Activated B cell treated with CpG ODN at 0.5 μM for 24 hours (primary cell): ENCODE results near the gene SLC2A4RG. TPM values are rescaled to one million over a fixed set of nuclear protein-coding genes. Genes with fewer than 3 reads are reported as not detected.

Experiments
- ATAC-seq: fragments of 200-7000 bp; cut with Tn5 transposase; one replicate; pipeline ENCODE4 v1.10.0; 2021; ENCODE audit warnings: low read depth, mild to moderate bottlenecking, moderate library complexity
- CTCF ChIA-PET: fragments of 350-600 bp; sonication (Branson Sonifier 250); formaldehyde crosslinking; loops from one replicate; lab custom pipeline; 2021; ENCODE audit warnings: antibody characterized with exemption; lab: Charles Lee
- POLR2A ChIA-PET: fragments of 350-600 bp; sonication (Branson Sonifier 250); formaldehyde crosslinking; loops from one replicate; lab custom pipeline; 2021; ENCODE audit warnings: antibody characterized with exemption; lab: Charles Lee
- DNase-seq: peaks from one replicate; pipeline ENCODE4 v3.0.0; 2022
- H3K27ac Mint-ChIP-seq: one replicate; pipeline ENCODE4 v1.8.0; 2020; ENCODE audit warnings: mixed read lengths
- H3K27me3 Mint-ChIP-seq: one replicate; pipeline ENCODE4 v1.8.0; 2021; ENCODE audit warnings: mixed read lengths
- H3K36me3 Mint-ChIP-seq: one replicate; pipeline ENCODE4 v1.8.0; 2021; ENCODE audit warnings: low read depth, mixed read lengths
- H3K4me1 Mint-ChIP-seq: one replicate; pipeline ENCODE4 v1.8.0; 2021; ENCODE audit warnings: mixed read lengths
- H3K4me3 Mint-ChIP-seq: one replicate; pipeline ENCODE4 v1.8.0; 2020; ENCODE audit warnings: mild to moderate bottlenecking, mixed read lengths
- H3K9me3 Mint-ChIP-seq: one replicate; pipeline ENCODE4 v1.8.0; 2020; ENCODE audit warnings: mixed read lengths
- CTCF ChIP-seq: fragments of 200-600 bp; IDR thresholded peaks from one replicate; pipeline ENCODE4 v1.8.0; 2022; ENCODE audit warnings: antibody characterized with exemption, mild to moderate bottlenecking
- intact Hi-C: fragments of 100-400 bp; cut with micrococcal nuclease; formaldehyde crosslinking; loops from one replicate; pipeline ENCODE4 v1.15.1; 2024
- total RNA-seq: library from RNA; stranded (reverse); gene quantifications from 2 replicates; pipeline ENCODE4 v1.2.3, GENCODE V29; 2022

SLC2A4RG gene
- total RNA-seq, 1 donor from 2014 or later: 28.1 TPM

- Mint-ChIP-seq H3K36me3 (peaks cover 30% of the 10 kb centered on the region), H3K4me1 (peaks cover 28% of the 10 kb centered on the region), H3K9me3 (no peaks in the 10 kb centered on the region), H3K4me3 (no peak overlapping the region), H3K27ac (no peak overlapping the region), H3K27me3 (no peaks in the 10 kb centered on the region)
- ChIA-PET CTCF (no interaction called here), POLR2A (no interaction called here)
- ATAC-seq: no peak
- intact Hi-C loops: loop anchor here (10.0 kb wide), 1 partner anchor 78 kb away; the partner anchor contains the start of genes RTEL1 and STMN3
- no peak for DNase-seq
- no peak for TF ChIP-seq CTCF
Observed at GRCh38 chr20:63733117-63733516, 6.5 kb upstream of the SLC2A4RG start.

GRCh38 chr20:63733579-63734081 is 5.9 kb upstream of the SLC2A4RG start:
- Mint-ChIP-seq H3K4me3 (no peak overlapping the region), H3K9me3 (no peaks in the 10 kb centered on the region), H3K27ac (no peak overlapping the region), H3K4me1 (peaks cover 28% of the 10 kb centered on the region), H3K36me3 (peaks cover 29% of the 10 kb centered on the region), H3K27me3 (no peaks in the 10 kb centered on the region)
- POLR2A ChIA-PET: no interaction called here
- intact Hi-C loops: loop anchor here (10.0 kb wide), 1 partner anchor 79 kb away; the partner anchor contains the start of genes RTEL1 and STMN3
- DNase-seq (no peak), ATAC-seq (no peak)
- CTCF ChIA-PET: no interaction called here
- TF ChIP-seq CTCF: no peak

- ChIA-PET CTCF (no interaction called here), POLR2A (interaction anchor here (0.6 kb wide), 1 partner anchor 93 kb away, joined by 4 read pairs; no protein-coding TSS in a partner anchor)
- Mint-ChIP-seq H3K4me1 (peaks cover 28% of the 10 kb centered on the region), H3K27ac (no peak overlapping the region), H3K36me3 (peaks cover 27% of the 10 kb centered on the region), H3K4me3 (no peak overlapping the region), H3K9me3 (no peaks in the 10 kb centered on the region), H3K27me3 (no peaks in the 10 kb centered on the region)
- ATAC-seq (no peak), DNase-seq (no peak)
- intact Hi-C loops: loop anchor here (10.0 kb wide), 1 partner anchor 80 kb away; the partner anchor contains the start of genes RTEL1 and STMN3
- TF ChIP-seq CTCF: no peak
Observed at GRCh38 chr20:63734111-63734945, 5.2 kb upstream of the SLC2A4RG start.

- no peak overlapping the region for H3K4me3 Mint-ChIP-seq
Observed at GRCh38 chr20:63734946-63735858, 4.4 kb upstream of the SLC2A4RG start.

More at GRCh38 chr20:63734946-63735858, 4.4 kb upstream of the SLC2A4RG start:
- H3K9me3 Mint-ChIP-seq: no peaks in the 10 kb centered on the region
- peaks cover 23% of the 10 kb centered on the region for H3K36me3 Mint-ChIP-seq
- ChIA-PET CTCF (no interaction called here), POLR2A (interaction anchor here (0.9 to 3.0 kb wide), 4 partner anchors 27 to 161 kb away, joined by 3 to 36 read pairs (median 7); partner anchors contain the start of genes ARFRP1, HELZ2 and ZGPAT)
- intact Hi-C loops: loop anchor here (5.0 to 10.0 kb wide), 5 partner anchors 38 to 198 kb away; partner anchors contain the start of genes FNDC11, GMEB2, PTK6 and RTEL1
- no peak overlapping the region for H3K27ac Mint-ChIP-seq
- no peaks in the 10 kb centered on the region for H3K27me3 Mint-ChIP-seq
- H3K4me1 Mint-ChIP-seq: peaks cover 28% of the 10 kb centered on the region
- ATAC-seq (no peak), DNase-seq (no peak)
- no peak for TF ChIP-seq CTCF
